GM12872 (cell line): ENCODE measurements around the gene GALNT2.

Experiments used
- TF ChIP-seq, protein P1 (sequence below): IDR thresholded peaks from 3 replicates; pipeline ENCODE4 v1.5.1; 2011; ENCODE audit warnings: low read depth, mild to moderate bottlenecking, low read length, moderate library complexity; ENCODE audit not compliant: insufficient read depth

GALNT2 gene

DNA sequence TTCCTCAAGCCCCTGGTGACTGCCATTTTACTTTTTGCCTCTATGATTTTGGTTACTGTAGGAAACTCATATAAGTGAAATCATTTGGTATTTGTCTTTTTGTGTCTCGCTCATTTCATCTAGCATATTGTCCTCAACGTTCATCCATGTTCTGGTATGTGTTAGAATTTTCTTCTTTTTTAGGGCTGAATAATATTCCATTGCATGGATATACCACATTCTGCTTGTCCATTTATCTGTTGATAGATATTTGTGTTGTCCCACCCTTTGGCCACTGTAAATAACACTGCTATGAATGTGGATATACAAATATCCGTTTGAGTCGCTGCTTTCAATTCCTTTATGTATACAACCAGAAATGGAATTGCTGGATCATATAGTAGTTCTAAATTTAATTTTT, 4.5 kb upstream of the GALNT2 start:
- TF ChIP-seq, protein P1, sequence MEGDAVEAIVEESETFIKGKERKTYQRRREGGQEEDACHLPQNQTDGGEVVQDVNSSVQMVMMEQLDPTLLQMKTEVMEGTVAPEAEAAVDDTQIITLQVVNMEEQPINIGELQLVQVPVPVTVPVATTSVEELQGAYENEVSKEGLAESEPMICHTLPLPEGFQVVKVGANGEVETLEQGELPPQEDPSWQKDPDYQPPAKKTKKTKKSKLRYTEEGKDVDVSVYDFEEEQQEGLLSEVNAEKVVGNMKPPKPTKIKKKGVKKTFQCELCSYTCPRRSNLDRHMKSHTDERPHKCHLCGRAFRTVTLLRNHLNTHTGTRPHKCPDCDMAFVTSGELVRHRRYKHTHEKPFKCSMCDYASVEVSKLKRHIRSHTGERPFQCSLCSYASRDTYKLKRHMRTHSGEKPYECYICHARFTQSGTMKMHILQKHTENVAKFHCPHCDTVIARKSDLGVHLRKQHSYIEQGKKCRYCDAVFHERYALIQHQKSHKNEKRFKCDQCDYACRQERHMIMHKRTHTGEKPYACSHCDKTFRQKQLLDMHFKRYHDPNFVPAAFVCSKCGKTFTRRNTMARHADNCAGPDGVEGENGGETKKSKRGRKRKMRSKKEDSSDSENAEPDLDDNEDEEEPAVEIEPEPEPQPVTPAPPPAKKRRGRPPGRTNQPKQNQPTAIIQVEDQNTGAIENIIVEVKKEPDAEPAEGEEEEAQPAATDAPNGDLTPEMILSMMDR = no peak

DNA sequence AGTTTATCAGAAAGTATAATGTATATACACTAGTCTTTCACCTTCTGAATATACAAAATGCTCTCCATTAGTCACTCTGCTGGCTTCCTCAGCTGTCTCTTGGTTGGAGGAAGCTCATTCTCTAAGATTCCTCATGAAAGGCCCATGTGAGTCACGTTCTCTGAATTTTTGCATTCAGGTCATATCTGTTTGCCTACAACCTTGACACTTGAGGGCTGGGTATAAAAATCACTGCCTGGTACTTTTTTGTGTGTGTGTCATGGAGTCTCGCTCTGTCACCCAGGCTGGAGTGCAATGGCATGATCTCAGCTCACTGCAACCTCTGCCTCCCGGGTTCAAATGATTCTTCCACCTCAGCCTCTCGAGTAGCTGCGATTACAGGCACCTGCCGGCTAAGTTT, 2.8 kb upstream of the GALNT2 start:
- TF ChIP-seq, protein P1 = no peak

DNA sequence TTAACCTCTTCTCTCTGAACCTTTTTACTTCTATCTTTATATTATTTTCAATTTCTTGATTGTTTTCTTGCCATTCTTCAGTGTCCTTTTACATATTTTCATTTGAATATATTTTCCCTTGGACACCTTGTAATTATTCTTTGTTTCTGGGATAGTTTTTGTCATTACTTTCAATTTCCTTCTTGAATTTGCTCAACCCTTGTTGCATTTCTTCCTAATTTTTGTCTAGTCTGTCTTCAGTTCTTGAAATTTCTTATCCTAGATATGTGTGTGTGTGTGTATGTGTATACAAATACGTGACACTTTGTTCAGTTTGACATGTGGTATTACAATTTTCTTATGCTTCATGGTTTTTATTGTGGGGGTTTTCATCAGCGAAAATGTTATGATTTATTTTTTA, 1.9 kb upstream of the GALNT2 start:
- TF ChIP-seq, protein P1 = no peak

DNA sequence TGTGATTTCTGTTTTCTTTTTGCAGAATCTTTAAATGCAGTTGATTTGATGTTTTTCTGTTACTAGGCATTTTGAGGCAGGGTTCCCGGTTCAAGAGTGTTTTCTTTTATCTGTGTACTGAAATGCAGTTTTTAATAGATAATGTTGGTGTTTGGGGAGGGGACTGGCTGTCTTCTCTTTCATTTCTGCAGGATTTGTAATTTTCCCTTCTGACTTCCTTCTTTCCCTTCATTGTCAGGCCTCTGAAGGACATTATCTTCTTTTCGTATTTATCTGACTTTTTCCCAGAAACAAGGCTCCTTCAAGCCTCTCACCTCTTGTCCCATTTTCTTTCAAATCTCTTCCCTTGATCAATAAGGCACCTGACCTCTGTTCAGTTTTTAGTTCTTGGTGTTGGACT, 1.5 kb upstream of the GALNT2 start:
- TF ChIP-seq, protein P1 = no peak

DNA sequence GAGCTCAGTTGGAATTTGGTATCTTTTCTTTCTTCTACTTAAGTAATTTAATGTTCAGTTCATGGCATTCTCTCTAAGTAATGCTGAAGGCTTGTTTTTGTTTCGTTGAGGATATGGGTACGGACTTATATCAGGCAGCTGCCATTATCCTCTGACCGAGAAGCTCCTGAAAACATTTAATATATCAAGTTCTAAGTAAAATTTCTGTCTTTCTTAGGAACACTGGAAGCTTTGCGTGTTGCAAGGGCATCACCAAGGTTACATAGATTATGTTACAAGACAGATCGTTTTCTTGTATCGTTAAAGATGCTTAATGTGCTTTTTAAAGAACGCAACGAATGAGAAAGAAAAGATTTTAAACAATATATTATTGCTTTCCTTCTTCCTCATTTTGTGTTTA, 1.0 kb upstream of the GALNT2 start:
- TF ChIP-seq, protein P1 = no peak

DNA sequence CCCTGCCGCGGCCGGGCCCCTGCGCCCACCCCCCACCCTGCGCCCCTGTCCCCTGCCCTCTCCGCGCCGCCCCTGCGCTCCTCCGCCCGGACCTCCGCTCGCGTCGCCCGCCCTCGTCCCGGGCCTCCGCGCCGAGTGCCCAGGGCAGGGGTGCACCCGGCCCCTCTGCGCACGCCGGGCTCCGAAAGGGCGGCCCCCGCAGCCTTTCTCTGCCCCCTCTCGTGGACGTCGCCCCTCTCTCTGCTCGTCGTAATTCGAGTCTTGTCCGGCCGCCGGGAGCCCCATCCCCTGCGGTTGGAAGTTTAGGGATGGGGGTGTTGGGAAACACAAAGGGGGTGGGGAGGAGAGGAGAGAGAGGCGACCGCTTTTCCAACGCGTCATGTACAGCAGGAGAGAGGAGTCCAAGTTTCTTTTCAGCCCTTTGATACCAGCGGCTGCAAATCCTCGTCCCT, 407 bp downstream of the GALNT2 start:
- TF ChIP-seq, protein P1 = no peak

DNA sequence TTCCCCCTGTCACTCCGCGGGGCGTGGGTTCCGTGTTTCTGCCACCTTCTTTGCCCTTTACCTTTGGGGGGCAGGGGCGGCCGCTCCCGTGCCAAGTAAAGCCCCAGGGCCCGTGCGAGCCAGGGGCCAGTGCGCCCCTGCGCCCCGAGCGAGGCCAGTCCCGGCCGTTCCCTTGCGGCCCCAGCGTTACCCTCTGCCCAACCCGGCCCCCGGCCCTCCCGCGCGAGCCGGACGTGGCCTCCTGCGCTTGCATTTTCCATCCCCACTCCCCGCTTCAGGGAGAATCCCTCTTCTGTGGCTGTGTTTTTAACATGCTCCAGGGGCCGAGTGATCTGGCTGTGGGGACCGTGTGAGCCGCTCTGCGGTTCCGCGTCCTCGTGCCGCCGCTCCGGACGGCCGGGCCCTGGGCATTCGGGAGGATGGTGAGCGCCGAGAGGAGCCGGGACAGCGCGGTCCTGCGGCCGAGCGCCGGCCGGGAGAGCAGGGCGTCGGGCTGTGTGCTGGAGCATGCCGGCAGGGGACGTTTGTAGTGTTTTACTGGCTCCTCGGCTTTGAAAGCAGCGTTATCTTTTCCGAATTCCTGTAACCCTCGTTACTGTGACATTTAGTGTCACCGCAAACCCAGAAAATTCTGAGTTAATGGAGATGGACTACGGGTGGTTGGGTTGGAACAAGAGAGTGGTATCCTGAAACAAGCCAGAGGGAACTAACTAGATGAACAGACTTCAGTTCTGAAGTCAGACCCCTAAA, 1.0 kb downstream of the GALNT2 start:
- TF ChIP-seq, protein P1 = no peak
